ENCODE measurements around the gene GMCL2. TPM values are rescaled to one million over a fixed set of nuclear protein-coding genes. Genes with fewer than 3 reads are reported as not detected.

GMCL2 gene, protein sequence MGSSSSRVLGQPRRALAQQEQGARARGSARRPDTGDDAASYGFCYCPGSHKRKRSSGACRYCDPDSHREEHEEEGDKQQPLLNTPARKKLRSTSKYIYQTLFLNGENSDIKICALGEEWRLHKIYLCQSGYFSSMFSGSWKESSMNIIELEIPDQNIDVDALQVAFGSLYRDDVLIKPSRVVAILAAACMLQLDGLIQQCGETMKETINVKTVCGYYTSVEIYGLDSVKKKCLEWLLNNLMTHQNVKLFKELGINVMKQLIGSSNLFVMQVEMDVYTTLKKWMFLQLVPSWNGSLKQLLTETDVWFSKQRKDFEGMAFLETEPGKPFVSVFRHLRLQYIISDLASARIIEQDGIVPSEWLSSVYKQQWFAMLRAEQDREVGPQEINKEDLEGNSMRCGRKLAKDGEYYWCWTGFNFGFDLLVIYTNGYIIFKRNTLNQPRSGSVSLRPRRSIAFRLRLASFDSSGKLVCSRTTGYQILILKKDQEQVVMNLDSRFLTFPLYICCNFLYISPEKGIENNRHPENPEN
- total RNA-seq (not detected), polyA plus RNA-seq (under 1 TPM in 1 of 3 donors, not detected in 2; 0.01 TPM)

DNA sequence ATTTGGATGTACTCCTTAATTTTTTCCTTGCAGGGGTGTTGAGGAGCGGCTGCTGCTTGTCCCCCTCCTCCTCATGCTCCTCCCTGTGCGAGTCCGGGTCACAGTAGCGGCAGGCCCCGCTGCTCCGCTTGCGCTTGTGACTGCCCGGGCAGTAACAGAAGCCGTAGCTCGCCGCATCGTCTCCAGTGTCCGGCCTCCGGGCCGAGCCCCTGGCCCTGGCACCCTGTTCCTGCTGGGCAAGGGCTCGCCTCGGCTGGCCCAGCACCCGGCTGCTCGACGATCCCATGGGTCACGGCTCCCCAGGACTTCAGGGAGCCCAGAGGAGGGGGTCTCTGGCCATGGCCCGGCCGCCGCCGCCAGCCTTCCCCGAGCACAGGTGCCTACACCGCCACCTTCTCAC lies at the start of gene GMCL2:
Gene GMCL2 (minus strand): TSS at position 358 of the 400 bp plus-strand sequence. CDS start 72 bp downstream, at position 286.
- H3K4me1 ChIP-seq: no peaks in the 10 kb centered on the region
- intact Hi-C loops (cut with DNase I): no loop called here
- WGBS, 2 donors: 93 to 94% methylated on average over 27 of the region's 27 CpGs
- H3K4me3 ChIP-seq: peak within 1 kb of the TSS in 1 of 4 donors; percentile 5
- H3K36me3 ChIP-seq: no peaks in the 10 kb centered on the region
- DNase-seq: no peak
- no peaks in the 10 kb centered on the region for H3K27me3 ChIP-seq
- H3K9me3 ChIP-seq: no peaks in the 10 kb centered on the region
- TF ChIP-seq EP300 (IDR thresholded peaks at IDR 0.05) (no peak), POLR2A (IDR thresholded peaks at IDR 0.05) (no peak)
- no peak within 1 kb of the TSS for H3K27ac ChIP-seq

DNA sequence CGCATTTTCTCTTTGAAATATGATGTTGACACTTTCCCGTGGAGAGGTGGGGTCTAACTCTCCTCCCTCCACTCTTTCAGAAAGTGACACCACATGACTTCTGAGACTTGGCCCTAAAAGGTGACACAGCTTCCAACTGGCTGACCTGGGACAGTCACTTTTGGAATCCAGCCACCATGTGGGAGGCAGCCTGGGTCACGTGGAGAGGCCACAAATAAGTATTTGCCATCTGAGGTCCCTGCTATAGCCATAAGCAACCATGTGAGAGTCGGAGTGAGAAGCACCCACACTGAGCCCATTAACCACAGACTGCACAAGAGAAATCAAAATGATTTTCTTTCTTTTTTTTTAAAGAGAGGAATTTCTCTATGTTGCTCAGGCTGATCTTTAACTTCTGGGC lies 49.5 kb upstream of the GMCL2 start:
- DNase-seq: no peak
- WGBS, 2 donors: 23 to 50% methylated on average over 4 of the region's 4 CpGs
- peaks cover 0 to 8% (median 7%) of the 10 kb centered on the region in 4 donors for H3K4me1 ChIP-seq

DNA sequence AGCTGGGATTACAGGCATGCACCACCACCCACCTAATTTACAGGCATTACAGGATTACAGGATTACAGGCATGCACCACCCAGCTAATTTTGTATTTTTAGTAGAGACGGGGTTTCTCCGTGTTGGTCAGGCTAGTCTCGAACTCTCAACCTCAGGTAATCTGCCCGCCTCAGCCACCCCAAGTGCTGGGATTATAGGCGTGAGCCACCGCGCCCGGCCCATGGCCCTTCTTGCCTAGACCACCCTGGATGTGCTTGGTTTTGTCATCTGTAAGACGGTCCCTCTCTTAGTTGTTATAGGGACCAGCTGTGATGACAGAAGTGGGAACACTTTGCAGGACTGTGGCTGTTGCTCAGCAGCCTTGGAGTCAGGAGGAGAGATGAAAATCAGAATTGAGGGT lies 49.0 kb upstream of the GMCL2 start:
- Histone ChIP-seq H3K4me3 (no peak overlapping the region), H3K27ac (no peak overlapping the region), H3K9me3 (no peaks in the 10 kb centered on the region), H3K27me3 (no peaks in the 10 kb centered on the region), H3K36me3 (no peaks in the 10 kb centered on the region), H3K4me1 (peaks cover 0 to 14% (median 13%) of the 10 kb centered on the region in 4 donors)
- DNase-seq: no peak
- intact Hi-C loops (cut with DNase I): no loop called here
- 88 to 91% methylated on average over 9 of the region's 9 CpGs for WGBS, 2 donors
- TF ChIP-seq POLR2AphosphoS5 (IDR thresholded peaks at IDR 0.05) (no peak), POLR2A (IDR thresholded peaks at IDR 0.05) (no peak), EP300 (IDR thresholded peaks at IDR 0.05) (no peak)
- TF ChIP-seq, protein P1, sequence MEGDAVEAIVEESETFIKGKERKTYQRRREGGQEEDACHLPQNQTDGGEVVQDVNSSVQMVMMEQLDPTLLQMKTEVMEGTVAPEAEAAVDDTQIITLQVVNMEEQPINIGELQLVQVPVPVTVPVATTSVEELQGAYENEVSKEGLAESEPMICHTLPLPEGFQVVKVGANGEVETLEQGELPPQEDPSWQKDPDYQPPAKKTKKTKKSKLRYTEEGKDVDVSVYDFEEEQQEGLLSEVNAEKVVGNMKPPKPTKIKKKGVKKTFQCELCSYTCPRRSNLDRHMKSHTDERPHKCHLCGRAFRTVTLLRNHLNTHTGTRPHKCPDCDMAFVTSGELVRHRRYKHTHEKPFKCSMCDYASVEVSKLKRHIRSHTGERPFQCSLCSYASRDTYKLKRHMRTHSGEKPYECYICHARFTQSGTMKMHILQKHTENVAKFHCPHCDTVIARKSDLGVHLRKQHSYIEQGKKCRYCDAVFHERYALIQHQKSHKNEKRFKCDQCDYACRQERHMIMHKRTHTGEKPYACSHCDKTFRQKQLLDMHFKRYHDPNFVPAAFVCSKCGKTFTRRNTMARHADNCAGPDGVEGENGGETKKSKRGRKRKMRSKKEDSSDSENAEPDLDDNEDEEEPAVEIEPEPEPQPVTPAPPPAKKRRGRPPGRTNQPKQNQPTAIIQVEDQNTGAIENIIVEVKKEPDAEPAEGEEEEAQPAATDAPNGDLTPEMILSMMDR (IDR thresholded peaks at IDR 0.05): no peak

More for the DNA sequence above, 49.5 kb upstream of the GMCL2 start:
- Histone ChIP-seq H3K9me3 (no peaks in the 10 kb centered on the region), H3K36me3 (no peaks in the 10 kb centered on the region), H3K27me3 (no peaks in the 10 kb centered on the region), H3K4me3 (no peak overlapping the region), H3K27ac (no peak overlapping the region)
- TF ChIP-seq POLR2AphosphoS5 (IDR thresholded peaks at IDR 0.05) (no peak), EP300 (IDR thresholded peaks at IDR 0.05) (no peak), POLR2A (IDR thresholded peaks at IDR 0.05) (no peak)
- TF ChIP-seq, protein P1 (IDR thresholded peaks at IDR 0.05): no peak
- intact Hi-C loops (cut with DNase I): no loop called here

DNA sequence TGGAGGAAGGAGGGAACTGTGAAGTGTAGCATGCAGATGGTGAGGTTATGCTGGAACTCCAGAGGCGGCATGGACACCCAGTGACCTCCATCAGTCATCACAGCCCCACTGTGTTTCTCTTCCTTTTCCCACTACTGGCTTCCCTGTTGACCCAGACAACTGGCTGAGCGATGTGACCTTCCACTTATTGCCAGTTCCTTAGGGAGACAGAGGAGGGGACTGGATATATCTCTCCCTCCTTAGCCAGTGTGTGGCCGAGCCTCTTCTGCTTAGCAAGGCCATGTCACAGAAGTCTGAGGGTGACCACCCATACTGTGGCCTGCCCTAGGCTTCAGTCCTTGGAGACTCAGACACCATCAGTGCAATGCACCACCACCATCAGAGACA lies 48.4 kb upstream of the GMCL2 start:
- Histone ChIP-seq H3K36me3 (peaks cover 0 to under 1% (median 0%) of the 10 kb centered on the region in 4 donors), H3K9me3 (no peaks in the 10 kb centered on the region), H3K4me3 (no peak overlapping the region), H3K4me1 (peaks cover 0 to 19% (median 18%) of the 10 kb centered on the region in 4 donors), H3K27ac (no peak overlapping the region), H3K27me3 (no peaks in the 10 kb centered on the region)
- WGBS, 2 donors: 80 to 89% methylated on average over 3 of the region's 3 CpGs
- TF ChIP-seq POLR2A (IDR thresholded peaks at IDR 0.05) (no peak), EP300 (IDR thresholded peaks at IDR 0.05) (no peak), POLR2AphosphoS5 (IDR thresholded peaks at IDR 0.05) (no peak)
- TF ChIP-seq, protein P1 (IDR thresholded peaks at IDR 0.05): no peak
- intact Hi-C loops (cut with DNase I): no loop called here
- no peak for DNase-seq

Measured in sigmoid colon (tissue), 7 donors.